Osteocyte (in vitro differentiated cells): ENCODE results near the gene DLG2. TPM values are rescaled to one million over a fixed set of nuclear protein-coding genes. Genes with fewer than 3 reads are reported as not detected.

ENCODE experiments used
- DNase-seq: peaks from one replicate; pipeline ENCODE4 v3.0.0; 2021; ENCODE audit warnings: mixed read lengths; ENCODE audit not compliant: unreplicated experiment; ENCODE audit errors: extremely low spot score
- H3K27ac Mint-ChIP-seq: one replicate; pipeline ENCODE4 v1.8.0; 2021; ENCODE audit warnings: mild to moderate bottlenecking, mixed read lengths; ENCODE audit not compliant: unreplicated experiment
- H3K27me3 Mint-ChIP-seq: one replicate; pipeline ENCODE4 v1.8.0; 2021; ENCODE audit warnings: mixed read lengths; ENCODE audit not compliant: unreplicated experiment
- H3K36me3 Mint-ChIP-seq: one replicate; pipeline ENCODE4 v1.8.0; 2021; ENCODE audit warnings: mixed read lengths; ENCODE audit not compliant: unreplicated experiment
- H3K4me1 Mint-ChIP-seq: one replicate; pipeline ENCODE4 v1.8.0; 2021; ENCODE audit warnings: mixed read lengths; ENCODE audit not compliant: unreplicated experiment
- H3K4me3 Mint-ChIP-seq: one replicate; pipeline ENCODE4 v1.8.0; 2021; ENCODE audit warnings: mild to moderate bottlenecking, moderate library complexity, mixed read lengths; ENCODE audit not compliant: unreplicated experiment
- H3K9me3 Mint-ChIP-seq: one replicate; pipeline ENCODE4 v1.8.0; 2021; ENCODE audit warnings: mixed read lengths; ENCODE audit not compliant: unreplicated experiment
- total RNA-seq: library from RNA; stranded (reverse); gene quantifications from 2 replicates; pipeline ENCODE4 v1.2.1, GENCODE V29; 2021
- TF ChIP-seq, protein P1 (sequence below): fragments of 200-600 bp; sonication (generic); IDR thresholded peaks from 2 replicates; pipeline ENCODE4 v1.5.0; 2021; ENCODE audit warnings: antibody characterized with exemption, mild to moderate bottlenecking, moderate library complexity

The DLG2 gene
- total RNA-seq, 1 donor from 2014 or later = 2.1 TPM

DNA sequence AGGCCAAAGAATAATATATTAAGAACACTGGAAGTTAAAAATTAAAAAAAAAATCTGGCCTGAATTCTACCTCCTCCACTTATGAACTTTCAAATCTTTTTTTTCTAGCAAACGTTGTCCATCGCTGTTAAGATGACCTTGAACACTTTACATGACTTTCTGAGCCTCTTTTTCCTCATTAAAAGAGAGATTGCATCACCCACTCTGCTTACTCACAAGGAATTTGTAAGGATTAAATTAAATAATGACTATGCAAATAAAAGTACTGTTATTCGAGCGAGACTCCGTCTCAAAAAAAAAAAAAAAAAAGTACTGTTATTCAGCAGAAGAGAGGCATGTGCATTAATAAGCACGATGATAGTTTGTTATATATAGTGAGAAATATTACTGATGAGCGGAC, 2055.8 kb downstream of the DLG2 start:
- Mint-ChIP-seq H3K36me3 (no peaks in the 10 kb centered on the region), H3K27me3 (peaks cover 16% of the 10 kb centered on the region), H3K9me3 (no peaks in the 10 kb centered on the region), H3K27ac (no peak overlapping the region), H3K4me1 (no peaks in the 10 kb centered on the region), H3K4me3 (no peak overlapping the region)
- TF ChIP-seq, protein P1, sequence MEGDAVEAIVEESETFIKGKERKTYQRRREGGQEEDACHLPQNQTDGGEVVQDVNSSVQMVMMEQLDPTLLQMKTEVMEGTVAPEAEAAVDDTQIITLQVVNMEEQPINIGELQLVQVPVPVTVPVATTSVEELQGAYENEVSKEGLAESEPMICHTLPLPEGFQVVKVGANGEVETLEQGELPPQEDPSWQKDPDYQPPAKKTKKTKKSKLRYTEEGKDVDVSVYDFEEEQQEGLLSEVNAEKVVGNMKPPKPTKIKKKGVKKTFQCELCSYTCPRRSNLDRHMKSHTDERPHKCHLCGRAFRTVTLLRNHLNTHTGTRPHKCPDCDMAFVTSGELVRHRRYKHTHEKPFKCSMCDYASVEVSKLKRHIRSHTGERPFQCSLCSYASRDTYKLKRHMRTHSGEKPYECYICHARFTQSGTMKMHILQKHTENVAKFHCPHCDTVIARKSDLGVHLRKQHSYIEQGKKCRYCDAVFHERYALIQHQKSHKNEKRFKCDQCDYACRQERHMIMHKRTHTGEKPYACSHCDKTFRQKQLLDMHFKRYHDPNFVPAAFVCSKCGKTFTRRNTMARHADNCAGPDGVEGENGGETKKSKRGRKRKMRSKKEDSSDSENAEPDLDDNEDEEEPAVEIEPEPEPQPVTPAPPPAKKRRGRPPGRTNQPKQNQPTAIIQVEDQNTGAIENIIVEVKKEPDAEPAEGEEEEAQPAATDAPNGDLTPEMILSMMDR = no peak
- DNase-seq = no peak

DNA sequence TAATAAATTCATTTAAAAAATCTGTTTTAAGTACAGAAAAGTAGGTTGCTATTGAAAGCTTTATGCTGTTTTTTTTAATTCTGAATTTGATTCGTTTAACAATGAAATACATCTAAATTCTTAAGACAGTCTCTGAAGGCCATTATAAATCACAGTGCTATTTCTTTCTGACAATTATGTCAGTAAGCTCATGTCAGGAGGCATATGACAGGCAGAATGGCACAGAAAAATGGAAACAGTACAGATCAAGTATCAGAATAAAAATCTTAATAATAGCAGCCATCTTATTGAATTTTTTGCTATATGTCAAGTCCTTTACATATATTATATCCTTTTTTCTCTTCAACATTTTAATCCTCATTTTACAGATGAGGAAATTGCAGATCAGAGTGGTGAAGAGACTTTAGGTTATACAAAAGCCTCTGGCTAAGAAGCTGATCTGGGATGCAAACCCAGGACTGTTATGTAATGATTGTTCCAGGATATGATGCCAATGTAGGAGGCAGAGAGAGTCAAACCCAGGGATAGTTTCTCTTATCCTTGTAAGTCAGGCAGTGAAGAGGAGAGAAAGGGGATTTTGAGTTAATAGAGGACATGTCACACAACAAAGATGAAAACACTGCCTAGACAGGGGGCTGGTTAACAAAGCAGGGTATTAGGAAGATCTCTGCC, 2057.9 kb downstream of the DLG2 start:
- DNase-seq = no peak
- no peak overlapping the region for H3K27ac Mint-ChIP-seq
- TF ChIP-seq, protein P1 = no peak
- peaks cover 9% of the 10 kb centered on the region for H3K27me3 Mint-ChIP-seq
- no peaks in the 10 kb centered on the region for H3K36me3 Mint-ChIP-seq
- H3K9me3 Mint-ChIP-seq = no peaks in the 10 kb centered on the region
- no peaks in the 10 kb centered on the region for H3K4me1 Mint-ChIP-seq
- no peak overlapping the region for H3K4me3 Mint-ChIP-seq

DNA sequence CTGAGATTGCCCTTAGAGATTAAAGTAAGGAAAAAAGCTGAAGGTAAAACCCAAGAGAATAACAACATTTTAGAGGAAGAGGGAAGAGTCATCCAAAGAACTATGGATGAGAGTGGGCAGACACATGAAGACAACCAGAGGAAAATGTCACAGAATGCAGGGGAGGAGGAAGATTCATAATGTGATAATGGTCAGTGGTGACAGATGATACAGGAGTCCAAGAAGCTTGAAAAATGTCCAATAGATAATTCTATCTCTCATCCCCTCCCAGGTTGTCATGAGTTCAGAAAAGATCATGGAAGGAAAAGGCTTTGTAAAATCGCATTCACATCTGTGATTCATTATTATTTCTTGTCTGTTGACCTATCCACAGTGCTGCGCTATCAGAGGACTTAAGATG, 2058.6 kb downstream of the DLG2 start:
- no peaks in the 10 kb centered on the region for H3K36me3 Mint-ChIP-seq
- no peaks in the 10 kb centered on the region for H3K4me1 Mint-ChIP-seq
- no peak for DNase-seq
- H3K4me3 Mint-ChIP-seq = no peak overlapping the region
- TF ChIP-seq, protein P1 = no peak
- H3K9me3 Mint-ChIP-seq = no peaks in the 10 kb centered on the region
- H3K27ac Mint-ChIP-seq = no peak overlapping the region
- peaks cover 6% of the 10 kb centered on the region for H3K27me3 Mint-ChIP-seq

DNA sequence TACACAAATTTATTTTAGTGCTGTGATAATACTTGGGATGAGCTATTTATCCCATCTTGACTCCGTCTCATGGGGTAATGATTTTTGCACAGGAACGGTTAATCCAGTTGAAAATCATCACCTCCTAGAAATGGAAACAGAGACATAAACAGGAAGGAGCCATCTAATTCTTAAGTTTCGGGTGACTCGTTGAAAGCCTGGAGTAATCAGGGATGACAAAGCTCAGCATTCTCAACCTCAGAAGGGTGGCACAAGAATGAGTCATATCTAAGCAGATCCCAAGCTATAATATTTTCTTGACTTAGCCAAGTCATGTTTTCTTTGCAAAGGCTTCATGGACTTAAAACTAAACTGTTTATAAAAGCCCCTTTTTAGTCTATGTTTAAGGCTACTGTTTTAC, 2060.2 kb downstream of the DLG2 start:
- no peaks in the 10 kb centered on the region for H3K9me3 Mint-ChIP-seq
- no peak overlapping the region for H3K27ac Mint-ChIP-seq
- no peaks in the 10 kb centered on the region for H3K36me3 Mint-ChIP-seq
- DNase-seq = no peak
- no peaks in the 10 kb centered on the region for H3K4me1 Mint-ChIP-seq
- no peak overlapping the region for H3K4me3 Mint-ChIP-seq
- peaks cover 3% of the 10 kb centered on the region for H3K27me3 Mint-ChIP-seq
- TF ChIP-seq, protein P1 = no peak

DNA sequence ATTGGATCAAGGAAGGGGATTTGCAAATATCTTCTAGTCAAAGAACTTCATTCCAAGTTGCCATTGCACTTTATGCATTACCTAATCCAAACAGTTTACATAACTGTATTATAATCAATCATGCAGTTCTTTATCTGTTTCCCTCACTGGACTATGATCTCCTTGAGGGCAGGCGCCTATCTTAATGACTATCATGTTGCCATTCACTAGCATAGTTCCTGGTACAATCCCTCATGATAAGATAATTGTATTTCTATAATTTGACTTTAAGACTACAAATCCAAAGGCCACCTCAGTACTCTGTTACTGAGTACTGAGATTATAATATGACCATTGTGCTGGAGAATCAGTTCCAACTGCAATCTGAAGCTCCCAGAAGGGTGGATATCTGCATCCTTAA, 2062.3 kb downstream of the DLG2 start:
- Mint-ChIP-seq H3K36me3 (no peaks in the 10 kb centered on the region), H3K4me3 (no peak overlapping the region), H3K4me1 (no peaks in the 10 kb centered on the region), H3K27ac (no peak overlapping the region), H3K9me3 (no peaks in the 10 kb centered on the region), H3K27me3 (peaks cover 3% of the 10 kb centered on the region)
- no peak for DNase-seq
- TF ChIP-seq, protein P1 = no peak
